Subcutaneous adipose tissue (tissue), 4 donors: Measurements from ENCODE around the gene MEGF8. TPM values are rescaled to one million over a fixed set of nuclear protein-coding genes. Genes with fewer than 3 reads are reported as not detected.

Experiments
- total RNA-seq, 4 donors: library from RNA; depleted of rRNA; stranded (reverse); fragments of >200 nt; gene quantifications; one replicate each; pipeline ENCODE4 v1.1.0, GENCODE V29; 2016
- TF ChIP-seq, protein P1 (sequence below): fragments of 450-650 bp; IDR thresholded peaks from one replicate; pipeline ENCODE4 v1.5.1; 2016; ENCODE audit warnings: low read depth, mild to moderate bottlenecking, control low read depth, antibody characterized with exemption, moderate library complexity

The MEGF8 gene
- total RNA-seq, 4 donors from 2014 or later, result 11.9 to 58.8 (median 17.0) TPM

DNA sequence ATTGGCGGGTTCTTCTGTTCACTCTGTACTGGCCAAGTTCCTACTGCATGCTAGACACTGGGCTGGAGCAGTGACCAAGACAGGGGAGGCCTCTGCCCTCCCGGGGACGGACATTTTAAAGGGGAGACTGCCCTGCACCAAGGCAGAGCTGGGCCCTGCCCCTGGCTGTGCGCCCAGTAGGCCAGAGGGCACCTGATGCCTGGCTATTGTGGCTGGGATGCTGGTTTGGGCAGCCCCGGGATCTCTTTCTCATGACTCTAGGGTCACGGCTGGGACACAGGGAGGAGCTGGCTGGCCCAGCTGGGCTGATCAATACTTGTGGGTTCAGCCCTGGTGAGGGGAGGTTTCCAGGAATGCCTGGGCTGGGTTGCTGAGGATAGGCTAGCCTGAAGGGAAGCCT lies 84.0 kb downstream of the MEGF8 start:
- TF ChIP-seq, protein P1, sequence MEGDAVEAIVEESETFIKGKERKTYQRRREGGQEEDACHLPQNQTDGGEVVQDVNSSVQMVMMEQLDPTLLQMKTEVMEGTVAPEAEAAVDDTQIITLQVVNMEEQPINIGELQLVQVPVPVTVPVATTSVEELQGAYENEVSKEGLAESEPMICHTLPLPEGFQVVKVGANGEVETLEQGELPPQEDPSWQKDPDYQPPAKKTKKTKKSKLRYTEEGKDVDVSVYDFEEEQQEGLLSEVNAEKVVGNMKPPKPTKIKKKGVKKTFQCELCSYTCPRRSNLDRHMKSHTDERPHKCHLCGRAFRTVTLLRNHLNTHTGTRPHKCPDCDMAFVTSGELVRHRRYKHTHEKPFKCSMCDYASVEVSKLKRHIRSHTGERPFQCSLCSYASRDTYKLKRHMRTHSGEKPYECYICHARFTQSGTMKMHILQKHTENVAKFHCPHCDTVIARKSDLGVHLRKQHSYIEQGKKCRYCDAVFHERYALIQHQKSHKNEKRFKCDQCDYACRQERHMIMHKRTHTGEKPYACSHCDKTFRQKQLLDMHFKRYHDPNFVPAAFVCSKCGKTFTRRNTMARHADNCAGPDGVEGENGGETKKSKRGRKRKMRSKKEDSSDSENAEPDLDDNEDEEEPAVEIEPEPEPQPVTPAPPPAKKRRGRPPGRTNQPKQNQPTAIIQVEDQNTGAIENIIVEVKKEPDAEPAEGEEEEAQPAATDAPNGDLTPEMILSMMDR, result no peak

DNA sequence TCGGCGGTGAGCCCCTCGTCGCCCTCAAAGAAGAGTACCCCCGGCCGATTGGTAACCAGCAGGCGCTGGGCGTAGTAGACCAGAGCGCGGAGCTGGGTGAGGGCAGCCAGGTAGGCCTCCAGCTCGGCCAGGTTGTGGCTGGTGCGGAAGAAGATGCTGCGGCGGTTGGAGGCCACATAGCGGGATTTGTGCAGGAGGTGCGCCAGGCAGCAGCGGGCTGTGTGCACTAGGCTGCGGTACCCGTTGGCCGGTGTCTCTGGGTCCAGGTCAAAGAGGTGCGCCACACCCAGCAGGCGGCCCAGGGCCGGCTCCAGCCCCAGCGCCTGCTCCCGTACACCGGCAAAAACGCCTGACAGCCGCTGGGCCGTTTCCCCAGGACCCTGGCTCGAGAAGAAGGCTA lies 84.9 kb downstream of the MEGF8 start:
- TF ChIP-seq, protein P1, result no peak

DNA sequence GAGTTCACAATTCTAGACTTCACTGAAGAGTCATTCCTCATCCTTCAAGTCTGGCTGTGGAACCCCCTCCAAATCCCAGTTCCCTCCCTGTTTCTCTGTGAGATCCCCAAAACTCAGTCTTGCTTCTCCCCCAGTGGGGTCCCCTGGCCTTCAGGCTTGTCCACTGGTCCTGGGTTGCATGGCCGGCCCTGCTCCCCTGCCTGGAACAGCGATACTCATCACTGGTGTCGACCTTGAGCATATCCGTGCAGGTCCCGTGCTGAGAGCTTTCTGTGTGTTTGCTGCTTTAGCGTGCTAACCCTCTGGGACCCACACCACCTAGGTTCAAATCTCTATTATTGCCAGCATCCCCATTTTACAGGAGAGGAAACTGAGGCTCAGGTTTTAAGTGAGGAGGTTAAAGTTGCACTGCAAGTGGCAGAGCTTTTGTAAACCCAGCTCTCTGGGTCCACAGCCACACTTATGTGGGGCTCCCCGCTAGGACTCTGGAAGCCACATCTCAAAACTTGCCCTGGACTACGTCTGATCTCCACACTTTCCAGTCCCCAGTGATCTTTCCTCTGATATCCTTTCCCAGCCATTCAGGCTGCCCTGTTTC lies 86.2 kb downstream of the MEGF8 start:
- TF ChIP-seq, protein P1, result no peak

DNA sequence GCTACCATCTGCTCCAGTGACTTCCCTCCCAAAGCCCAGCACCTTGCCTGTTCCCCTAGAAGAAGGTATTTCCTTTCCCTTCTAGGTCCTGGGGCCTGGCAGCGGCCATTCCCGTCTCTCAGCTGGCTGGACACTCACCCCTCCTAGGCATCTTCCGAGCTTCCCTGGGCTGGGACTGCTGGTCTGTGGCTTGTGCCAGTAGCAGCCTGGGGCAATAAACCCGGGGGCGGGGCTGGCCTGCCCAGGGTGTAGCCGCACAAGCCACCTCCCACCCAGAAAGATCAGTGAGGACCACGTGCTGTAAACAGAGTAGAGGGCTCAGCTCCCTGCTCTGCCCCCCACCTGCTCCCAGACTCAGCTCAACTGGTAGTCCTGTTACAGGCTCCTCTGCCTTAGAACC lies 86.8 kb downstream of the MEGF8 start:
- TF ChIP-seq, protein P1, result no peak

DNA sequence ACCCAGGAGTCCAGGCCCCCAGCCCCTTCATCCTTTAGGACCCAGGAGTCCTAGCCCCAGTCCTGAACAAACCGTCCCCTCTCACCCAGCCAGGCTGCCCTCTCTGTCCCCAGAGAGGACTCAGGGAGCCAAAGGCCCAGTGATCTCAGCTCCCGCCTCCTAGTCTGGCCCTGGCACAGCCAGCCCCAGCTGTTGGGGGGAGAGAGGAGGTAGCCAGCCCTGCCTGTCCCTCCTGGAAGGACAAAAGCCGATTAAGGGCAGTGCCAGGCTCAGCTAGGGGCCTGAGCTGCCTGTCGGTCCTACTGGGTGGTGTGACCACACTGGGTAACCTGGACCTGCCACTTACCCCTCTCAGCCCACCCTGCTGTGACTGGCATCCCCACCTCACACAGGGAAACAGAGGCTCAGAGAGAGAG lies 87.2 kb downstream of the MEGF8 start:
- TF ChIP-seq, protein P1, result no peak

DNA sequence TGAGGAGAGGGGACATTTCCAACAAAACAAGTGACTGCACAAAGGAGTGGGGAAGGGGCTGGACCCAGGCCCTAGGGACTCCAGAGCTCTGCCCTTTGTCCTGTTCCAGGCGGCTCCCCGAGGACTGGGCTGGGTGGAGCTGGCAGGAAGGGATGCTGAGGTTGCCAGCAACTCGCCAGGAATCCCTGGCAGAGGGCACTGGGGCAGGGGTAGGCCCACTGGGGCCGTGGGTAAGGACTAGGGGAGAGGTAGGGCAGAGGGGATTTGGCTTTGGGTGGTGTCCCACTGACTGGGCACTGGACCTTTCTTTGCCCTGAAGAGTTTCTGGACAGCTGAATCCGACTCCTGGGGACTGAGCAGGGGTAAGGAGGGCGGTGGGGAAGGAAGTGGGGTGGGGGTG lies 93.9 kb downstream of the MEGF8 start:
- TF ChIP-seq, protein P1, result no peak

DNA sequence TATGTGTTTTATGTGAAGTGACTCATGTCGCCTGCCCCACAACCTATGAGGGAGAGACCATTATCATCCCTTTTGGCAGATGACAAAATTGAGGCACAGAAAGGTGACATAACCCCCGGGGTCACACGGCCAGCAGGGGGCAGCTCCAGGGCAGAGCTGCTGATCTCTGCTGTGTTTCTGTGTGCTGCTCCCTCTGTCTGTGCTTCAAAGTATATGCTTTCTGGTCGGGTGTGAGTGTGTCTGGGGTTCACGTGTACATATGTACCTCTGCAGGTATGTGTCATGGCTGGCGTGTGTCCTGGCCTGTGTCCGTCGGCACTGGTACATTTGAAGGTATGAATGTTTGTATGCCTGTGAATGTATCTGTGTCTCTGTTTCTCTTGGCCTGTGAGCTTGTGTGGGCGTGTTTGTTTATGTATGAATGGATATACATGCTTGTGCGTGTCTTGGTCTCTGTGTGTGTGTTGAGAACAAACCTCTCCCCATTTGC lies 94.7 kb downstream of the MEGF8 start:
- TF ChIP-seq, protein P1, result no peak
